Right lobe of liver (tissue), 4 donors: ENCODE measurements around the gene NRXN3.

Source experiments
- POLR2A ChIP-seq: fragments of 450-650 bp; IDR thresholded peaks from one replicate; pipeline ENCODE4 v1.6.1; 2017; ENCODE audit warnings: antibody characterized with exemption, mild to moderate bottlenecking
- TF ChIP-seq, protein P1 (sequence below), 4 donors: fragments of 200-600 bp in 3 of 4; fragments of 450-650 bp in 1 of 4; IDR thresholded peaks; one replicate each; pipeline versions ENCODE4 v1.5.1 to v1.8.0; 2016 to 2022; ENCODE audit warnings: antibody characterized with exemption in 4 of 4, mild to moderate bottlenecking in 2 of 4
- donor health status: DM: no; HTN: no; CAD: no.
- donor health status: DM: no; HTN: no; CAD: no.
- donor health status: DM: no; HTN: yes; CAD: no.

- TF ChIP-seq, protein P1, sequence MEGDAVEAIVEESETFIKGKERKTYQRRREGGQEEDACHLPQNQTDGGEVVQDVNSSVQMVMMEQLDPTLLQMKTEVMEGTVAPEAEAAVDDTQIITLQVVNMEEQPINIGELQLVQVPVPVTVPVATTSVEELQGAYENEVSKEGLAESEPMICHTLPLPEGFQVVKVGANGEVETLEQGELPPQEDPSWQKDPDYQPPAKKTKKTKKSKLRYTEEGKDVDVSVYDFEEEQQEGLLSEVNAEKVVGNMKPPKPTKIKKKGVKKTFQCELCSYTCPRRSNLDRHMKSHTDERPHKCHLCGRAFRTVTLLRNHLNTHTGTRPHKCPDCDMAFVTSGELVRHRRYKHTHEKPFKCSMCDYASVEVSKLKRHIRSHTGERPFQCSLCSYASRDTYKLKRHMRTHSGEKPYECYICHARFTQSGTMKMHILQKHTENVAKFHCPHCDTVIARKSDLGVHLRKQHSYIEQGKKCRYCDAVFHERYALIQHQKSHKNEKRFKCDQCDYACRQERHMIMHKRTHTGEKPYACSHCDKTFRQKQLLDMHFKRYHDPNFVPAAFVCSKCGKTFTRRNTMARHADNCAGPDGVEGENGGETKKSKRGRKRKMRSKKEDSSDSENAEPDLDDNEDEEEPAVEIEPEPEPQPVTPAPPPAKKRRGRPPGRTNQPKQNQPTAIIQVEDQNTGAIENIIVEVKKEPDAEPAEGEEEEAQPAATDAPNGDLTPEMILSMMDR (IDR thresholded peaks at IDR 0.05): no peak
- no peak for TF ChIP-seq POLR2A
Measured at GRCh38 chr14:78524766-78525165, 354.6 kb downstream of the NRXN3 start.
